T follicular helper cell (primary cell): ENCODE results near the gene CATSPERD.
A peak's percentile ranks its signal among the peaks of the same experiment; 100 is the strongest.
"Not testable (repeated sequence)": the region's sequence is repeated elsewhere in the genome, so short reads cannot be mapped to it uniquely, and the experiment has no call there.

Experiments
- DNase-seq: peaks from one replicate; pipeline ENCODE4 v3.0.0-alpha.2; 2020; ENCODE audit warnings: low read depth

CATSPERD gene

GRCh38 chr19:5684694-5685430, 35.6 kb upstream of the CATSPERD start:
- no peak for DNase-seq

- no peak for DNase-seq
These were observed 34.2 kb upstream of the CATSPERD start for GRCh38 chr19:5686326-5686646.

GRCh38 chr19:5686647-5687359, 33.6 kb upstream of the CATSPERD start:
- peak; percentile 84 for DNase-seq

GRCh38 chr19:5687360-5688198, 32.9 kb upstream of the CATSPERD start:
- DNase-seq = no peak

- DNase-seq = not testable (repeated sequence)
These were observed 32.1 kb upstream of the CATSPERD start for GRCh38 chr19:5688262-5688881.

GRCh38 chr19:5690125-5690954, 30.1 kb upstream of the CATSPERD start, which contains the start of gene RPL36:
Gene RPL36, plus strand, starts transcription at chr19:5690295. Its CDS starts 213 bp downstream, at chr19:5690508.
- peak; percentile 98 for DNase-seq

- no peak for DNase-seq
These were observed 29.2 kb upstream of the CATSPERD start for GRCh38 chr19:5690955-5691821.

- no peak for DNase-seq
These were observed 28.4 kb upstream of the CATSPERD start for GRCh38 chr19:5691822-5692722.

- no peak for DNase-seq
These were observed 27.7 kb upstream of the CATSPERD start for GRCh38 chr19:5692723-5693194.

GRCh38 chr19:5693195-5694166, 27.0 kb upstream of the CATSPERD start:
- DNase-seq = no peak

GRCh38 chr19:5694167-5694955, 26.1 kb upstream of the CATSPERD start:
- no peak for DNase-seq

GRCh38 chr19:5694956-5695648, 25.3 kb upstream of the CATSPERD start:
- DNase-seq = no peak

GRCh38 chr19:5695649-5696195, 24.7 kb upstream of the CATSPERD start:
- DNase-seq = no peak

GRCh38 chr19:5696196-5697021, 24.0 kb upstream of the CATSPERD start:
- DNase-seq = no peak
